Astrocyte (in vitro differentiated cells and primary cell): Measurements from ENCODE around the gene ERC1. TPM values are rescaled to one million over a fixed set of nuclear protein-coding genes. Genes with fewer than 3 reads are reported as not detected.

ENCODE experiments used
- DNase-seq: peaks from one replicate; pipeline ENCODE4 v3.0.0-alpha.2; 2010; ENCODE audit warnings: low read depth
- FAIRE-seq: peaks from 2 replicates; lab custom pipeline; 2011; peaks lifted over from hg19 to GRCh38; lab: Jason Lieb, UNC
- H2AFZ ChIP-seq: 2 replicates; pipeline ENCODE4 v1.6.0; 2012; ENCODE audit warnings: low read depth, low read length, inconsistent platforms
- H3K27ac ChIP-seq: 2 replicates; pipeline ENCODE4 v1.5.1; 2011; ENCODE audit warnings: low read depth, low read length, inconsistent platforms
- H3K27me3 ChIP-seq: 2 replicates; pipeline ENCODE4 v1.6.0; 2011; ENCODE audit warnings: low read length, inconsistent platforms; ENCODE audit not compliant: insufficient read depth
- H3K36me3 ChIP-seq: 2 replicates; pipeline ENCODE4 v1.5.1; 2011; ENCODE audit warnings: low read length, inconsistent platforms; ENCODE audit not compliant: insufficient read depth
- H3K4me1 ChIP-seq: 2 replicates; pipeline ENCODE4 v1.5.1; 2011; ENCODE audit warnings: low read length, inconsistent platforms; ENCODE audit not compliant: insufficient read depth
- H3K4me2 ChIP-seq: 2 replicates; pipeline ENCODE4 v1.6.0; 2012; ENCODE audit warnings: low read length, inconsistent platforms
- H3K4me3 ChIP-seq: 2 replicates; pipeline ENCODE4 v1.5.1; 2011; ENCODE audit warnings: low read depth, mild to moderate bottlenecking, low read length, inconsistent platforms; ENCODE audit not compliant: insufficient read depth
- H3K79me2 ChIP-seq: 2 replicates; pipeline ENCODE4 v1.6.0; 2012; ENCODE audit warnings: mild to moderate bottlenecking, low read length, inconsistent platforms; ENCODE audit not compliant: insufficient read depth
- H3K9ac ChIP-seq: 2 replicates; pipeline ENCODE4 v1.6.0; 2012; ENCODE audit warnings: mild to moderate bottlenecking, low read length, inconsistent platforms
- H3K9me3 ChIP-seq: 2 replicates; pipeline ENCODE4 v1.5.1; 2012; ENCODE audit warnings: low read depth, mild to moderate bottlenecking, low read length, inconsistent platforms; ENCODE audit not compliant: insufficient read depth
- H4K20me1 ChIP-seq: 2 replicates; pipeline ENCODE4 v1.6.0; 2012; ENCODE audit warnings: low read length, inconsistent platforms; ENCODE audit not compliant: insufficient read depth
- H3K27ac Mint-ChIP-seq: one replicate; pipeline ENCODE4 v1.8.0; 2021; ENCODE audit warnings: mild to moderate bottlenecking, mixed read lengths; ENCODE audit not compliant: unreplicated experiment
- H3K27me3 Mint-ChIP-seq: one replicate; pipeline ENCODE4 v1.8.0; 2021; ENCODE audit warnings: low read depth, mixed read lengths; ENCODE audit not compliant: unreplicated experiment
- H3K36me3 Mint-ChIP-seq: one replicate; pipeline ENCODE4 v1.8.0; 2021; ENCODE audit warnings: low read depth, mixed read lengths; ENCODE audit not compliant: unreplicated experiment
- H3K4me1 Mint-ChIP-seq: one replicate; pipeline ENCODE4 v1.8.0; 2021; ENCODE audit warnings: low read depth, mixed read lengths; ENCODE audit not compliant: unreplicated experiment
- H3K4me3 Mint-ChIP-seq: one replicate; pipeline ENCODE4 v1.8.0; 2021; ENCODE audit warnings: mild to moderate bottlenecking, moderate library complexity, mixed read lengths; ENCODE audit not compliant: unreplicated experiment
- H3K9me3 Mint-ChIP-seq: one replicate; pipeline ENCODE4 v1.8.0; 2021; ENCODE audit warnings: mild to moderate bottlenecking, mixed read lengths; ENCODE audit not compliant: unreplicated experiment
- EZH2 ChIP-seq: IDR thresholded peaks from 2 replicates; pipeline ENCODE4 v1.6.1; 2012; ENCODE audit warnings: mild to moderate bottlenecking, low read length, inconsistent platforms; ENCODE audit not compliant: insufficient read depth
- total RNA-seq: library from RNA; stranded (reverse); gene quantifications from 2 replicates; pipeline ENCODE4 v1.2.1, GENCODE V29; 2021
- TF ChIP-seq, protein P1 (sequence below): IDR thresholded peaks from 2 replicates; pipeline ENCODE4 v1.5.1; 2011; ENCODE audit warnings: low read depth, mild to moderate bottlenecking, inconsistent platforms, low read length, moderate library complexity; ENCODE audit not compliant: insufficient read depth

ERC1 gene
- total RNA-seq, 1 donor from 2014 or later = 67.1 TPM

DNA sequence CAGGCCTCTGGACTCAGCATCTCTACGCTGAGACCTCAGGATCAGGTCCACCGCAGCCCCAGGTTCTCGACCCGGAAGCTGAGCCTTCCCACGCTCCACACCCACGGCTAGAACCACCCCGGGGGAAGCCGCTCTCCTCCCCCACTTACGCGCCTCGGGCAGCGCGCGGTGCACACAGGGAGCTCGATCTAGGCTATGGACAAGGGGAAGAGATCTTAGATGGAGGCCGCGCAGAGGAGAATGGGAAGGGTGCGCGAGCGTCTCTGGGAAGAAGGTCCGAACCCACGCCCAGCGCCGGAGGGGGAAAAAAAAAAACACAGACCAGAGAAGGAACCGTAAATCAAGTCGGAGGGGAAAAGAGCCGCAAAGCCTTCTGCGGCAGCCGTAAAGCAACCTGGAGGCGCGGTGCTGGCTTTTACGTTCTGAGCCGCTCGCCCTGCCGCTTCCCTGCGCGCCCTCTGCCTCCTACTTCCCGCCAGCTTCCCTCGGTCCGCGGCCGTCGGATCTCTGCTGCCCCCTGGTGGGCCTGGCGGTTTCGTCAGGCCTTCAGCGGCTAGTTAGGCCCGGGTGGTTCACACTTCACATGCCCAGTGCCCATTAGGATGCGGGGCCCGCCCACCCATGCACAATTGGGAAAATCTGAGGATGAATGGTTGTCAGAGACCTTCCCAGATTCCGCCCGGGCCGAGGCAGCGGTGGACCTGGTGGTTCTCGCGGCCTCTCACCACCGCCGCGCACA, 41.4 kb upstream of the ERC1 start, which contains the start of gene RAD52:
Gene RAD52 (minus strand): TSS at position 242 of the 739 bp plus-strand sequence. CDS start 16,636 bp downstream, outside the sequence.
- peak within 1 kb of the TSS; percentile 100 for H2AFZ ChIP-seq

DNA sequence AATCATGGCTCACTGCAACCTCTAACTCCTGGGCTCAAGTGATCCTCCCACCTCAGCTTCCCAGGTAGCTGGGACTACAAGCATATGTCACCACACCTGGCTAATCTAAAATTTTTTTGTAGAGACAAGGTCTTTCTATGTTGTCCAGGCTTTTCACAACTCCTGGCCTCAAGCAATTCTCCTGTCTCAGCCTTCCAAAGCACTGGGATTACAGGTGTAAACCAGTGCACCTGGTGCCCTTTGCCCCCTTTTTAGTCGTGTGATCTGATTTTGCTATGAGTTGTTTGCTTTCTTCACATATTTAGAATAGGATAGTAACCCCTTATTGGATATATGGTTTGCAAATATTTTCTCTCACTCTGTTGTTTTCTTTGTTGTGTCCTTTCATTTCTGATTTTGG, 39.8 kb upstream of the ERC1 start:
- no peak overlapping the region for H3K4me3 ChIP-seq
- no peak overlapping the region for H2AFZ ChIP-seq
- no peak overlapping the region for H3K9ac ChIP-seq
- Mint-ChIP-seq H3K4me1 (peaks cover 5% of the 10 kb centered on the region), H3K9me3 (no peaks in the 10 kb centered on the region), H3K36me3 (peaks cover 6% of the 10 kb centered on the region), H3K27ac (no peak overlapping the region), H3K27me3 (no peaks in the 10 kb centered on the region), H3K4me3 (no peak overlapping the region)
- peaks cover 13% of the 10 kb centered on the region for H3K4me1 ChIP-seq
- H3K4me2 ChIP-seq = no peak overlapping the region
- no peak overlapping the region for H3K27ac ChIP-seq
- H3K27me3 ChIP-seq = no peaks in the 10 kb centered on the region
- DNase-seq (no peak), FAIRE-seq (no peak)
- peaks cover 28% of the 10 kb centered on the region for H3K79me2 ChIP-seq
- no peaks in the 10 kb centered on the region for H4K20me1 ChIP-seq
- TF ChIP-seq EZH2 = no peak
- TF ChIP-seq, protein P1, sequence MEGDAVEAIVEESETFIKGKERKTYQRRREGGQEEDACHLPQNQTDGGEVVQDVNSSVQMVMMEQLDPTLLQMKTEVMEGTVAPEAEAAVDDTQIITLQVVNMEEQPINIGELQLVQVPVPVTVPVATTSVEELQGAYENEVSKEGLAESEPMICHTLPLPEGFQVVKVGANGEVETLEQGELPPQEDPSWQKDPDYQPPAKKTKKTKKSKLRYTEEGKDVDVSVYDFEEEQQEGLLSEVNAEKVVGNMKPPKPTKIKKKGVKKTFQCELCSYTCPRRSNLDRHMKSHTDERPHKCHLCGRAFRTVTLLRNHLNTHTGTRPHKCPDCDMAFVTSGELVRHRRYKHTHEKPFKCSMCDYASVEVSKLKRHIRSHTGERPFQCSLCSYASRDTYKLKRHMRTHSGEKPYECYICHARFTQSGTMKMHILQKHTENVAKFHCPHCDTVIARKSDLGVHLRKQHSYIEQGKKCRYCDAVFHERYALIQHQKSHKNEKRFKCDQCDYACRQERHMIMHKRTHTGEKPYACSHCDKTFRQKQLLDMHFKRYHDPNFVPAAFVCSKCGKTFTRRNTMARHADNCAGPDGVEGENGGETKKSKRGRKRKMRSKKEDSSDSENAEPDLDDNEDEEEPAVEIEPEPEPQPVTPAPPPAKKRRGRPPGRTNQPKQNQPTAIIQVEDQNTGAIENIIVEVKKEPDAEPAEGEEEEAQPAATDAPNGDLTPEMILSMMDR = no peak
- H3K36me3 ChIP-seq = no peaks in the 10 kb centered on the region
- no peaks in the 10 kb centered on the region for H3K9me3 ChIP-seq

More for the DNA sequence above, 41.4 kb upstream of the ERC1 start, which contains the start of gene RAD52:
- no peaks in the 10 kb centered on the region for H3K9me3 ChIP-seq
- peaks cover 13% of the 10 kb centered on the region for H3K4me1 ChIP-seq
- DNase-seq = peak; percentile 97
- H3K9me3 Mint-ChIP-seq = no peaks in the 10 kb centered on the region
- TF ChIP-seq EZH2 = no peak
- TF ChIP-seq, protein P1 = peak; percentile 69
- peak within 1 kb of the TSS; percentile 90 for H3K9ac ChIP-seq
- peak within 1 kb of the TSS; percentile 95 for H3K4me3 ChIP-seq
- H4K20me1 ChIP-seq = no peaks in the 10 kb centered on the region
- peak within 1 kb of the TSS; percentile 90 for H3K27ac ChIP-seq
- H3K36me3 Mint-ChIP-seq = peaks cover 3% of the 10 kb centered on the region
- peak within 1 kb of the TSS; percentile 98 for H3K27ac Mint-ChIP-seq
- no peaks in the 10 kb centered on the region for H3K36me3 ChIP-seq
- H3K27me3 ChIP-seq = no peaks in the 10 kb centered on the region
- peaks cover 5% of the 10 kb centered on the region for H3K4me1 Mint-ChIP-seq
- peaks cover 35% of the 10 kb centered on the region for H3K79me2 ChIP-seq
- peak within 1 kb of the TSS; percentile 97 for H3K4me3 Mint-ChIP-seq
- no peak for FAIRE-seq
- H3K27me3 Mint-ChIP-seq = no peaks in the 10 kb centered on the region
- H3K4me2 ChIP-seq = peak within 1 kb of the TSS; percentile 86

GRCh38 chr12:953776-954175, 37.2 kb upstream of the ERC1 start:
- no peaks in the 10 kb centered on the region for H3K9me3 Mint-ChIP-seq
- peaks cover 14% of the 10 kb centered on the region for H3K4me1 ChIP-seq
- peak overlapping the region; percentile 49 for H3K4me2 ChIP-seq
- no peaks in the 10 kb centered on the region for H3K36me3 ChIP-seq
- peak overlapping the region; percentile 19 for H3K27ac ChIP-seq
- H3K4me3 Mint-ChIP-seq = no peak overlapping the region
- H4K20me1 ChIP-seq = no peaks in the 10 kb centered on the region
- no peak overlapping the region for H3K27ac Mint-ChIP-seq
- no peak overlapping the region for H3K4me3 ChIP-seq
- TF ChIP-seq, protein P1 = no peak
- no peak for TF ChIP-seq EZH2
- peaks cover 3% of the 10 kb centered on the region for H3K79me2 ChIP-seq
- H3K27me3 Mint-ChIP-seq = no peaks in the 10 kb centered on the region
- FAIRE-seq (no peak), DNase-seq (peak; percentile 71)
- no peaks in the 10 kb centered on the region for H3K9me3 ChIP-seq
- peaks cover 3% of the 10 kb centered on the region for H3K36me3 Mint-ChIP-seq
- H3K27me3 ChIP-seq = no peaks in the 10 kb centered on the region
- H2AFZ ChIP-seq = peak overlapping the region; percentile 32
- peaks cover 2% of the 10 kb centered on the region for H3K4me1 Mint-ChIP-seq
- no peak overlapping the region for H3K9ac ChIP-seq
